22Rv1 (cell line): ENCODE results near the gene CASKIN2.

Source experiments
- CTCF ChIP-seq: fragments of 450-650 bp; IDR thresholded peaks from 2 replicates; pipeline ENCODE4 v1.5.1; 2017; ENCODE audit warnings: mild to moderate bottlenecking
- ZFX ChIP-seq: fragments of 450-650 bp; IDR thresholded peaks from 2 replicates; pipeline ENCODE4 v1.6.1; 2017; ENCODE audit warnings: antibody characterized with exemption, borderline replicate concordance

- no peak for TF ChIP-seq CTCF
- TF ChIP-seq ZFX = no peak
These were observed 17.2 kb downstream of the CASKIN2 start for GRCh38 chr17:75498039-75498725.
